Activated CD8-positive, alpha-beta memory T cell treated with anti-CD3 and anti-CD28 coated beads, Interleukin-2, amount 50 U/mL, for 48 hours (primary cell): ENCODE results near the gene KLHL3.

ENCODE experiments used
- DNase-seq: peaks from one replicate; pipeline ENCODE4 v3.0.0-alpha.2; 2020

The KLHL3 gene

DNA sequence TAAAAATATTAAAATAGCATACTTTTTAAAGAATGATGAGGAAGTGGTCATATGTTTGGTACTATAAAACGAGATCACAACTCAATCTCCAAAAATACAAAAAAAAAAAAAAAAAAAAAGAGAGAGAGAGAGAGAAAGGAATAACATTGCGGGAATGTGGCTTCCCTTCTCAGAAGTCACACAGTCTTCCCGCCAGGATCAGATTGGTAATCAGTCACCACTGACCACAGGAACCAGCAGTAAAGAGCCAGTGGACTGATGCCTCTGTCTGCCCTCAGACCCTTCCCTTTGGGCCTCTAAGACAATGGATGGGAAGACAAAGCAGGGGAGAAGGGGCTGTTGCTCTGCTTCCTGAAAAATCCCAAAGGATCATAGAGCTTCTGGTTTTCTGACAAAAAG is 104.9 kb downstream of the KLHL3 start:
- no peak for DNase-seq

DNA sequence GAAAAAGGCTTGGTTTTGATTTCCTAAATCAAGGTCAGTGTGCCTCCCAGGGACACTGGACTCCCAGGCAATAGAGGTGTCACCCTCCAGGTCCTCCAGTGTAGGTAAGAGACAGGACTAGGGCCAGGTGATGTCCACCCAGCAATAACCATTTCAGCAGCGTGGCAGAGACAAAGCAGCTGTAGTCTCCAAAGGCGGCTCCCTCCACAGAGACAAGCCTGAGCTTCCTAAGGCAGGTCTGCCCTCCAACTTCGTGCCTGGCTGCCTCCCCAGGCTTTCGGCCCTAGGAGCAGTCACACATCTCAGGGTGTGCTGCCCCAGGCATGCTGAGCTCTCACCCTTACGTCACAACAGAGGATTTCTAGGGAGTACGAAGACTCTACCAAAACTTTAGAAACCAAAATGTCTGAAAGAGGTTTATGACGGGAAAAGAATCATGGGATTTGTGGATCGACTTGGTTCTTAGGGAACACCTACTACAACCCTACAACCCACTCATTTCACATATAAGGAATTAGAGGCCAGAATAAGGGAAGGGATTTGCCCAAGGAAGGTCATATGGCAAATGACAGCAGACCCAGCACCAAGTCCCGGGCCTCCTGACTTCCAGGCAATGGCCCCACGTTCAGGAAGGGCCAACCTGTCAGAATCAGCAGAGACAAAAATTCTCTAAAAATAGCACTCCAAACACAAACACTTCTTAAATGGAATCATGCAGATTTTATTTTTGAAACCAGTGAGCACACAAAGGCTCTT is 105.5 kb downstream of the KLHL3 start:
- no peak for DNase-seq

DNA sequence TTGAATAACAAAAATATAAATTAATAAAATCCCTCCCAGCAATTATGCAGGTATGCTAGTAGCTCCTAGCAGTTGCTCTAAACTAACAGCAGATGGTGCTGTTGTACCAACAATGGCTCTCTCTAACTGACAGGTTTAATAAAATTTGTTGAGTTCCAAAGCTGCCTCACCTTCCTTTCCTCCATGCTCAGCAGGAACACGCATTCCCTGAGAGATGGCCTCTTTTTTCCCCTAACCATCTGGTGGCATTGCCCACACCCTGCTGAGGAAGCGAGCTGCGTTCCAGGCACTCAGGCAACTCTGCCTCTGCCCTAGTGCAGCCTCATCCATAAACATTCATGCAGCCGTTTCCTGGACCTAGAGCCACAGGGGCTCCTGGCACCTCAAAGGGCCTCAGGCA is 106.2 kb downstream of the KLHL3 start:
- DNase-seq: no peak

DNA sequence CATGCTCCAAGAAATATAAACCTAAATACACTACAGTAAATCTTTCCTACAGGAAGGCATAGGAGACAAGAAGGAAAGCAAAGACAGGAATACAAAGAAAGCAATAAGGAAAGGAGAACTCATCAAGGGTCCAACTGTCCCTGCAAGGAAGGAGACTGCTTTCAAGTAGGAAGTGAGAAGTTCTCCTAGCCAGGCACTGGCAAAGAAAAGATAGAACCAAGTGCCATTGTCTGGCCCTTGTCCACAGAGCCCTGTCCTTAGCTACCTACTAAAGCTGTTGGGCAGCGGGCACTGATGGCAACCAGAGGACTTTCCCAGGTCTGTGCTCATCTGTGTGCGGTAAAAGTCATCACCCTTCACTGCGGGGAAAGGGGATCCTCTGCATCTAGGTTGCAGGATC is 108.2 kb downstream of the KLHL3 start:
- DNase-seq: no peak

DNA sequence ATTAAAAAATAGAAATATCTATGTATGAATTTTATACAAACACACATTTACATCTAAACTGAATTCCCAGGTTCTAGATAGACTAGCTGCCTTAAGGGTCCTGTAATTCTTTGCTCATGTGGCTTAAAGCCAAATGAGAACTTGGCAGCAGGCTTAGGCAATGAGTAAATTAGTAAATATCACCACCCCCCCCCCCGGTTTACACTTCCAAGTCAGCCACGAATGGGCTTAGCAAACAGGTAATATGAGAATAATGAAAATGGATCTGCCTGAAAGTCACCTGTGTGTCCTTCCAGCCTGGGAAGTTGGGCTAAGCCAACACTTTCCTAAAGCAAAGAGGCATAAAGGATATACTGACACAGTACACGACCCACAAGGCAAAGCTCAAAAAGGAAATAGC is 108.6 kb downstream of the KLHL3 start:
- no peak for DNase-seq

DNA sequence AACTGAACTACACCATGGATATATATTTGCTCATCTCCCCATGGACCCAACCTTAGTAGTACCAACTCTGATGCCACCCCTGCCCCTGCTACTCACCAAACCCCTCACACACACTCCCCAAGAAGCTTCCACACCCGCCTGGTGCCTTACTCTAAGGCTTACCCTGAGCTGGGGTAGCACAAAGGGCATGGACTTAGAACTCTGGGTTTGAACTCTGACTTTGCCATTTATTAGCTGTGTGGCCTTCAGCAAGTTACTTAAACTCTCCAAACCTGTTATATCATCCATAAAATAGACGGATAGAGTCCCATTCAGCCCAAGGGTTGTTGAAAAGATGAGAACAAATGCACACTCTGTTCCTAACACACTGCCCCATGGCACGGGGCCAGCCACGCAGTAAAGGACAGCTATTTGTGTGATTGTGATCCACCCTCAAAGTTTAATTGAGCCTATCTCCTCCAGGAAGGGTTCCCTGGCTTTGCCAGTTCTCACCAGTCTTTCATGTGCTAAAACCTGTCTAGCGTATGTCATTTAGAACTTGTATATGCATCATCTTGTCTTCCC is 111.0 kb downstream of the KLHL3 start:
- no peak for DNase-seq

DNA sequence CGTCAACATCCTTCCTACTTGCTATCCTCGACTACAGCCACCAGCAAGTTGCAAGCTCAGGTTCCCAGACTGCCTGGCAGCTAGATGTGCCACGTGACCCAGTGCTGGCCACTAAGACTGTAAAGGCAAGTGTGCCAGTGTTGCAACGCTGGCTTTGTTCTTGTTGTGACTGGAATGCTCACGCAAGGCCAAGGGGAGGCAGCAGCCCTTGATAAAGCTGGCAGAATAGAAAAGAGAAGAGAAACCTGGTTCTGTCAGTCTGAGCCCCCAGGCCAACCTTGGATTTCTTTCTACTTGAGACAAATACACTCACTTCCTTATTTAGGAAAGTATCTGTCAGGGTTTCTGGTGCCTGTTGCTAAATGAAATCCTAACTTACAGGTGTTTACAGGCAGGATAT is 113.0 kb downstream of the KLHL3 start:
- DNase-seq: no peak

DNA sequence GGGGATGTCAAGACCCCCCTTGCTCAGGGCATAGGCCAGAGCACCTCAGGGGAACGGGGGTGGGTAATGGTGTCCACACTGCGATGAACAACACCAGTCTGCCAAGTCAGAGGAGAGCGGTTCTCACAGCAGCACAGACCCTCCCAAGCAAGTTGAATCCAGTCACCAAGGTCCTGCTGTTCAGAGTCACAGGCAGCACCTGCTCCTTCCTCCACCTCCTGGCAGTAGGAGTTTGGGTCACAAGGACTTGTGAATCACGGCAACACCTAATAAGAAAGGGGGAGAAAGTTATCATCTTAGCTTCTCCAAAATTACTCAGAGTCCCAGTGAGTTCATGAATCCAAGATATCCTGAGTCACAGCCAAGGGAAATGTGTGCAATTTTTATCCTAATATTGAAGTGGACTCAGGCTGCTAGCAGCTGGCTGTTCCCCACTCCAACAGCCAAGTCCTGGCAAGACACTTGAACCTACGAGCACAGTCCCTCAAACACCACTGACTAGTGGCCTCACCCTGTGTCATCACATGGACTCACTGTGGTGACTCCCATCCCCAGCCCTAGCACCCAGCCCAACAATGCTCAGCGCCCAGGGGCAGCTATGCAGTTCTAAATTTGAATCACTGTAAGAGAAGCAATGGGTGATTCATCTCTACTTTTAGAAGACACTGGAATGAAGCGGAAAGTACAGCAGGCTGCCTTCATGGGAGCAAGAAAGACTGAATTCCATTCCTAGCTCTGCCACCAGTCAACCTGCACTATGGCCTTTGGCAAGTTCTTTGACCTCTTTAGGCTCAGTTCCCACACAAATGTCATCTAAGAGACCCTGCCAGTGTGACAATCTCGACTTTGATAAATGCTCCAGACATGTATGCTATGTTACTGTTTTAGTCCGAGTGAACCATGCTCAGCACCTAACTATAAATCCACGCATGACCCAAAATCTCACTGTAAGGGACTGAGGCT is 113.7 kb downstream of the KLHL3 start:
- no peak for DNase-seq

DNA sequence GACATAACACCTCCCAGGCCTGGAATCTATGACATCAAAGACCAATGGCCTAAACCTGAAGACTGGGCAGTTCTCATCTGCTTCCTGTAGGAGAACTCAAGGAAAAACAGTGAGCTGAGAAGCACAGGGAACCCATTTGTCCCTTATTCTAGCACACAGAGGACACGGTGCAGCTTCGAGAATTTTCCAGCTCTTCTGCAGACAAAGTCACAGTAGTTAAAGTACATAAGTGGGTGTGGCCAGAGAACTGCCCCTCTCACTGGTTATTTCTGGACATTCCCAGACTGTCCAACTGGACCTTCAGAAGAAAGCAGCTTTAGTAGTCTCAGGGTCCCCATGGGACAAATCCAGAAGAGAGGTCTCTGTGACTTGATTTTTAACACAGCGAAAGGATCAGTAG is 114.6 kb downstream of the KLHL3 start:
- no peak for DNase-seq

DNA sequence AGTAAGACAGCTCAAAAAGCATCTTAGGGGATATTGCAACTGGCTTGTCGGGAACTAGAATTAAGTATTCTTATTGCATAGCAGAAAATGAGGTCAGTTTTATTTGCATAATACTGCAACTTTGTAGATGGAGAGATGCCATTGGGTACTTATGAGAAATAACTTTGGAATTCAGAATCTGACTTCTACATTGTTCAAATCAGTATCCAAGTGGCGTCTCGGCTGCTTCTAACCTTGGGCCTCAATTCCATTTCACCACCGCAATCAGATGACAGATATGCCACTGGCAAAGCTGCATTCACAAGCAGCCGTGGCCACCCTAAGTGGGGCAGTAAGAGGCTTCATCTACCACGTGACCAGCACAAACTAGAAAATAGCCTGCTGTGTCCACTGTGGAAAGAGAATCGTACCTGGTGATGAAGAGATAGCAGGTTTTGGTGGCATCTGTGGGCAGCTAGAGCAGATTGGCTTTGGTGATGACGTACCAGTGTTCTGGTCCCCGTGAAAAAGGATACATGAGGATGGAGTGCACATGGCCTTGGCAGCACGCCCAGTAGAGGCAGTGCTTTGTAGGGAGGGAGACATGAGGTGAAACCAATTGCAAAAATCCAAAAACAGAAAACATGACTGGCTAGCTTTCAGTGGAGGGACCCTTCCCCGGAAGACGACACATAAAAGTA is 116.6 kb downstream of the KLHL3 start:
- no peak for DNase-seq

DNA sequence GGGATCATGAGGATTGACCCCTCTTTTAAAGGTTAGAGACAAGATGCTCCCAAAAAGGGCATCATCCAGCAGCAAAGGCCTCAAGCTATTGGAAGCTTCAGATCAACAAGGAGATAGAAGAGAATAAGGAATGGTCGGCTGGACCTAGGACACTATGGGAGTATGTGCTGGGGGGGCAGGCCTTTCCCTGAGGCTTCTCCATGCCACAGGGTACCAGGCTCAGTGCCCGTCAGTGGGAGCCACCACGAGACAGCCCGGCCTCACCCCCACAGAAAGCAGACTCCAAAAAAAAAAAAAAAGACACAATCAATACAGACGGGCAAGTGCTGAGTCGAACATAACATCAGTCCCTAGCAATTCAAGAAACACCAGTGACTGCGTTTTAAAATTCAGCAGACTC is 117.4 kb downstream of the KLHL3 start:
- no peak for DNase-seq

DNA sequence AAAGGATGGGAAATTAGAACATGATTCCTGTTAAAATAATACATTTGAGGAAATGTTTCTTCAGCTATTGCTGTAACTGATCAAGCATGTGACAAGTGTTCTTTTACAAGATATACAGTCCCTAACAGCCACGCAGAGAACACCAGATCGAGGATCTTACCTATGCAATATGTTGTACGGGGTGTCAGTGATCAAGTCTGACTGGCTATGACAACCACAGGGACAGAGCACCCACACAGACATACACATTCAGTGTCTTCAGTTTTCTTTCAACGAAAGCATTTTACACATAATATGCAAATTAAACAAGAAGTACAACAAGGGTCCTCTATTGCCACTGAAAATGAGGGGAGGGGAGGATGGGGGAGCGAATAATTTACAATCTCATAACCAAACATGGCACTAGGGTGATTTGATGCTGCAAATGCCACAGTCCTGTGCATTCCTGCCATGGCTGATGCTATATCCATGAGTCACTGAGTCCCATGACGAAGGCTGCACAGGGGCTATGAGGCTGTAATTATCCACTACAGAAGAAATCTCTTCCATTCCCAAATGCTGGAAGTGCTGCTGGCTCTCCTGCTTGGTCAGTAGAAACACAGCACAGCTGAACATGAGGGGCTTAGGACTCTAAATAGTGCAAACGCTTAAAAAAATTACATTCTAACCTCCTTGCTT is 118.2 kb downstream of the KLHL3 start:
- DNase-seq: no peak

DNA sequence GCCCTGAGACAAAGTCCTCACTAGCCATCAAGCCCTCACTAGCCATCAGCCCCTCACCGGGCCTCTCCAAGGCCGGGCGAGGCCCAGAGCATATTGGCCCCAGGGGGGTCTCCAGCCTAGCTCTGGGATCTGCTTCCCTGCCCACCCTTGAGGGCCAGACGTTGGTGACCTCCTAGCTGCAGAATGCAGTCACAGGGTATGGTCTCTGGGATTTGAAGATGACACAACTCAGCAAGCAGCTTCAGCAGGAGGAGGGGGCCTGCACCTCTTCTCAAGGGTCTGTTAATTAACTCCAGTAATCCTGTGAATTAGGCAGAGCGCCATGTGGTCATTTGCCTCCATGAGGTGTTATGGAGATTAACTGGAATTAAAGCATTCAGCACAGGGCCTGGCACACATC is 119.8 kb downstream of the KLHL3 start:
- DNase-seq: no peak

DNA sequence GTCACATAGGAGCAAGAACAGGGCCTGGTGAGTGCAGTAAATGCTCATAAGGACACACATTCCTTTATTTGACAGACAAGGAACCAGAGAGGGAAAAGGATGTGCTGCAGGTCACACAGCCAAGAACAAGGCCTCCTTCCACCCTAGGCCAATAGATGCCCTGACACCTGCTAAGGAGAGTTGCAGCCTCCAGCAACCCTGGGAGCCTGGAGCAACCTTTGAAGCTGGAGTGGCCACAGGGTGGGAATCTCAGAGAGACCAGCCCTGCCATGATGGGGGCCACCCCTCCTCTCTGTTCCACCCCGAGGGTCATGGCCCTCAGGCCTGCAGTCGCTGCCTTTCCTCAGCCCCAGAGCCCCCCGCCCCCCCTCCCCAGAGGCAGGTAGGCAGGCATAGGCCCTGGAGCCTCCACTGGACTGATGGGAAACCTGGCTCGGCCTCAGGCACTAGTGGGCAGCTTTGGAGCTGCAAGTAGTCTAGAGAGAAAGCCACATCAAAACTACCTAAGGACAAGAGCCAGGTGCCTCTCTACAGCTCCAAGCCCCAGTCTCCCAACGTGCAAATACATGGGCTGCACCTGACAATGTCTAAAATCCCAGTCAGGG is 120.6 kb downstream of the KLHL3 start:
- DNase-seq: no peak

DNA sequence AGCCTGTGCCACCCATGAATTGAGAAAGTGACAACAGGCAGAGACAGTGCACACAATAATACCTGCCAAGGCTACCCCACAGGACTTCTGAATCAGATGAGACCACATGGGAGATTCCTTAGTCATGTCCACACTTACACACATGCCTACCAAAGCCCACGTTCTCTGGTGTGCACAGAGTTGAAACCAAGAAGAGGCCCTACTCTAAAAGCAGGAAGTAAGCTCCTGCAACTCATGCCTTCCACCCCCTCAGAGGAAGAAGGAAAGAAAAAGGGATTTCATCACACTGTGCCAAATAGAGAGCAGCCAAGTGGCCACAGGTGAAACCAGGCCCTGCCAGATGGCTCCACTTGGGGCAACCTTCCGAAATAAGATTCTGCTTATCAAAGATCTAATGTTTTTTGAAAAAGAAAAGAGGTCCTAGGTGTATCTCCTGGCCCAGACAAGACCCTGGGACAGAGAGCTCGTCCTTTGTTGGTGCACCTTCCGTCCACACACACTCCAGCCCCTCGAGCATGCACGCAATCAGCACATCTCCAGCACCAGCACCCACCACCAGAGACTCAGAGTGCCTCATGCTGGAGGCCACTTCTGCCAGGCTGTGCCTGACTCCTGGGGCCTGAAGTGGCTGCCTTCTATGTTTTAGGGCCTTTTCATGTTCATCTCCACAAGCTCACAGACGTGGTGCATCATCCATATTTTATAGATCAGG is 122.2 kb downstream of the KLHL3 start:
- DNase-seq: no peak

DNA sequence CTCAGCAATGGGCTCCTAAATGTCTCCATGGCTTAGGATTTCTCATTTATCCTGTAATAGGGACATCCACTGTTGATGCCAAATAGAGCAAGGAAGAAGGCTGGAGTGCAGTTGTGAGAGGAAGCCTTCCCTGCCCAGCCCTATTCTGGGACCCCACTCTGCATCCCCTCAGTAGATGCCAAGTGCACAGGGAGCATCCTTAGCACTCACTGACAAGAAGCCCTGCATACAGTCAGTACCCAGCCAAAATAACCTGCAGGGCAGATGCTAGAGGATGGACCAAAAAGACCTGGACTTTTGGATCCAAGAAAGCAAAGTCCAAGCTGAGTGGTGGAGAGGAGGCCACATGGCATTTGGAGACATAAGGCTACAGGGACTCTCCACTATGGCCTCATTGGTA is 123.3 kb downstream of the KLHL3 start:
- DNase-seq: no peak

DNA sequence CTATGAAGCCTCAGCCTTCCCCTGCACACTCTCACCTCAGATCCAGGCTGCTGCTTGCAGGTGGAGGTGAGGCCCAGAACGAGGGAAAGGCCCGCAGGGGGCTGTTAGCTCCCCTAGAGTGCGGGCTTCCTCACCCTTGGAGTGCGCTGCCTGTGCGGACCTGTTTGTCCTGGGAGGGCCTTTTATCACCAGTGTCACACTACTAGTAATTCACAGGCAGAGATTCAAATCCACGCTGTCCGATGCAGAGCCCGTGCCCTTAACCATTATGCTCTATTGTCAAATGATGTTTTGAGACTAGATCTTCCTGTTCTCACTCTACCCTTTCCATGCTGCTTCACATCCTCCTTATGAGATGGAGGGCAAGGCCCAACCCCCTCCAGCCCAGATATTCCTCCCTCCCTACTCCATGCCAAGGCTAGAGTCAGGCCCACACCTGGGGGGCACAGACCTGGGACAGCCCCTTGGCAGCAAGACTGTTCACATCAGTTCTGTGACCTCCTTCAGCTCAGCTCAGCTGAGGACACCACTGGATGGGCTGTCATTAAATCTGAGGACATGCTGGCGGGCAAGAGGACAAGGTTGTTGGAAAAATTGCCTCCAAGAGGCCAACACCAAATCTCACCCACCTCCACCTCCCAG is 124.0 kb downstream of the KLHL3 start:
- DNase-seq: no peak

DNA sequence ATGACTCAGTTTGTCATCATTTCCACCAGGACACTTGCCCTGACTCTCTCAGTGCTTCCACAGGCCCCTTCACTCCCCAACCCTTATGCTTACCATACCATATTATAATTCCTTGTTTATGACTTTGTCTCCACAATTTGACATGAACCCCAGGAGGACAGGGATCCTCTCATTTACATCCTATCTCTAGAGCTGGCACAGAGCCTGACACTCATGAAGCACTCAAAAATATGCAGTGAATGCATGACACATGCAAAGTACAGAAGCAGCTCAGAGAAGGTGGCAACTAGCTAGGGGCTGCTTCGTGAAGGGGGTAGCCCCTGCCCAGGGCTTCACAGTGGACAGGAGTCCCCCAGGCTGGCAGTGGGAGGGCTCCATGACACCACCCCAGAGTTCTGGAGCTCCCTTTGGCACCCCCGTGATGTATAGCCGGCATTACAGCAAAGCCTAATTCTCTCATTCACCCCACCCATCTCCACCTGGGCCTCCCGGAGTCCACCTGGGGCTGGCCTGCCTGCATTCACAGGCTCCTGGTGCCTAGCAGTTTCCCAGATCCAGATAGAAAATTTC is 124.8 kb downstream of the KLHL3 start:
- no peak for DNase-seq

DNA sequence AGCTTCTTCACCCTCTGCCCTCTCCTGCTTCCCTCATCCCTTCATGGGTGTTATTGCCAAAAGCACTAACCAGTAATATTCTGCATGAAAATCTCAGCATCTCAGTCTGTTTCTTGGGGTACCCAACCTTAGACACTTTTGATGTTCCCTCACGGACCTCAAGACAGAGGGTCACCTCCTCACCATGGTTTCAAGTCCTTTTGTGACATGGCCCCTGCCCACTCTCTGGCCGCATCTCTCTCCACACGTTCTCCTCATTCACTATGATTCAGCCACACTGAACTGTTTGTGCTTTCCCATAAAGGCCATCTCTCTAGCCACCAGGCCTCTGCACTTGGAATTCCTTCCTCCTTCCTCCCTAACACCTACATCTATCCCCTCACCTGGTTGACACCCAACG is 125.3 kb downstream of the KLHL3 start:
- no peak for DNase-seq

DNA sequence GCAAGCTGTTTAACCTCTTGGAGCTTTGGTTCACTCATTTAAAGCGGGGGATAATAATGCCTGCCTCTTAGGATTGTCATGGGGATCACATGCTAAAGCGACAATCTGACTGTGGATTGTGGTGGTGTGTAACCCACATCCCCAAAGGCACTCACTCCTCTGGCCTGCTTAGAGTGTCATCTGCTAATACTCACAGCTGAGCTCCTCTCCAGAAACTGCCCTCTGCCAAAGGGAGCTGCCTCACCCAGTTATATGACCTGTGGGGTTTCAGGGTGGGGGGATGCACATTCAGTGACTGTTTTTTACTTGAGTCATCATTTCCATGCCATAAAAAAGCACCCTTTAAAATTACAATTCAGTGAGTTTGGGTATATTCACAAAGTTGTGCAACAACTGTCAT is 126.8 kb downstream of the KLHL3 start:
- DNase-seq: no peak

DNA sequence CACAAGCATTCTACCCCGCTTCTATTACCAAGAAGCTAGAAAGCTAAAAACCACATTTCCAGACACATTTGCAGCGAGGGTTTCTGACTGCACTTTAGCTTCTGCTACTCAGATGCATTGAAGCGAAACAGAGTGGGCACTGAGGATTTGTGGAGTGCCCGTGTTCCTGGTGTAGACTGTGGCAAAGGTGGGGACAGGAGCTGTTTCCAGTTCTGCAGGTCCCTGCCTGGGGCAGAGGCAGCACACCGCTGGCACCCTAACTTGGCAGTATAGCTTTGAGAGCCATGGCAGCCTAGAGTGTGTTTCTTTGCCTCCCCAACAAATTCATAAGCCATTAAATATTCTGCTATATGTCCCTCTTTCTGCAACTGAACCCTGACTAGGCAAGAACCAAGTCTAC is 128.1 kb downstream of the KLHL3 start:
- no peak for DNase-seq
